NCI-H510A treated with DMSO at 0.1 percent for 48 hours (cell line): ENCODE results near the gene RASA2.

Source experiments
- DNase-seq: peaks from one replicate; lab custom pipeline; 2025; lab: John Stamatoyannopoulos, UW

Gene RASA2

DNA sequence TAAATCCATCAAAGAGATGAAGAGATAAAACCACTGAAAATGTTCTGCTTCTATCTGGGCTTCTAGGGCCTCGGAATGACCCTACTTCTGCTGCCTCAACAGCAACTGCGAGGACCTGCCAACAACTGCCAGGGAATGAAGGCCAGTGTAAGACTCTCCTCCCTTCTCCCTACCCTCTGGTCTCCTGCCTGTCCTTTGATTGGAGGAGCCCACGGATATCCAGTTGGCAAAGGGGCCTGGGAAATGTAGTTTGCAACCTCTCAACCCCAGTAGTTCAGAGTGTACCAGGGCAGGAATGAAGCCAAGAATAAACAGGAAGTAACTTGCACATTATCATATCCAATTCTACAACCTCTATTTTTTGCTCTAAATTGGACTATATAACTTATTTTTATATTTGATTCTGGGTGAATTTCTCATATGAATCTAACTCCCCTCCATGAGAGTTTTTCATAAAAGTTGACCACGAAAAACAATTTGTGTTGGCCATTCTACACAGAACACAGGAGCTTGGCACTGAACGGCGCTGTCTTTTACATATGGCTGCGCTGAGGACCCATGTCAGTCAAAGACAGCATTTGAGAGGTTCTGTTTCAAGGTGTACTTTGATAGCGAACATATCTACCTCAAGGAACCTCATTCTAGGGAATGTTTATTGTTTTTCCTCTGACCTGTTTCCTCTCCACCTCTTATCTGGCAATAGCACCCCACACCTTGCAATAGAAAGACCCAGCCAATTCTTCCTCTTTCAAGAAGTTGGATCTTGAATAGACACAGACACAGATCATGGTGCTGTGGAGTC is 160.1 kb downstream of the RASA2 start:
- peak; percentile 32 for DNase-seq

DNA sequence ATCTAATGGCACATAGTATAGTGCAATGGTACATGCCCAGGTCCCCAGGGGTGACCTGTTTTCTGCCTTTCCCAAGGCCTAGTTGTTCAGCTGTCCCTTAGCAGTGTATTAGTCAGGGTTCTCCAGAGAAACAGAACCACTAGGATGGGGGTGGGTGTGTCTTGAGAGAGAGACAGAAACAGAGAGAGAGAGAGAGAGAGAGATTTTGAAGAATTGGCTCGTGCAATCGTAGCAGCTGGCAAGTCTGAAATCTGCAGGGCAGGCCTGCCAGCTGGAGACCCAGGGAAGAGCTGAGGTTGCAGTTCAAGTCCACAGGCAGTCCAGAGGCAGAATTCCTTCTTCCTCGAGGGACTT is 160.7 kb downstream of the RASA2 start:
- no peak for DNase-seq

DNA sequence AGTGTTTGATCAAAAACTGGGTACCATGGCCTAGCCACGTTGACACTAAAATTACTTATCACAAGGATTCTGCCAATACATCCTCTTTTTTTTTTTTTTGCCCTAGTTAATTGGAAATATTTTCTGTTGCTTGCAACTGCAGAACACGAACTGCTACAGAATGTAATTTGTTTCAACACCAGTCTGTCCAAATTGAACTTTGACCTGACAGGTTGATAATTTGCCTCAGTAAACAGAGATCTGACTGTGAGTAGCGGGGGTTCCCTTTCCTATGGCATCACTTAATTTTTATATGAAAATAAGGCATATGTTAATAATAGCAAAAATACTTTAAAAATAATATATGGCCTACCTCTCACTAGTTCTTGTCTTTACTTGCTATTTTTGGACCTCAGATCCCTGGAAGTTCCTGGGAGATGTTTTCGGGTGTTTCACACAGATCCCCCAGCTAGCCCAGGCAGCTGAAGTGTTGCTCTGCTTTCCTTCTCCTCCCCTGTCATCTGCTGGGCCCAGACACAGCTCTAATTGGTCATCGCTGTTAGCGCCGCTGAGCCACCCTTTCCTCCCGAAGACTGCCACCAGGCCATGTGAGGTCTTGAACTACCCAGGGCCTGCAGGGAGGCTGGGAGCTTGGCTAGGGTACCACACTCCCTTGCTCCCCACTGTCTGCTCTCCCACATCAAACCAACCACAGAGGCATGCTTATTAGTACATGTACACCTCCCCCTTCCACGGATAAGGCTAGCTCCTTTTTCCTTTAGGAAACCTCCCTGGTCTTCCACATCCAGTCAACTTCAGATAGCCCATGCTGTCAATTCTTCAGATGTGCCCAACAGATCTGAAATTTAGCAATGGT is 161.5 kb downstream of the RASA2 start:
- no peak for DNase-seq

DNA sequence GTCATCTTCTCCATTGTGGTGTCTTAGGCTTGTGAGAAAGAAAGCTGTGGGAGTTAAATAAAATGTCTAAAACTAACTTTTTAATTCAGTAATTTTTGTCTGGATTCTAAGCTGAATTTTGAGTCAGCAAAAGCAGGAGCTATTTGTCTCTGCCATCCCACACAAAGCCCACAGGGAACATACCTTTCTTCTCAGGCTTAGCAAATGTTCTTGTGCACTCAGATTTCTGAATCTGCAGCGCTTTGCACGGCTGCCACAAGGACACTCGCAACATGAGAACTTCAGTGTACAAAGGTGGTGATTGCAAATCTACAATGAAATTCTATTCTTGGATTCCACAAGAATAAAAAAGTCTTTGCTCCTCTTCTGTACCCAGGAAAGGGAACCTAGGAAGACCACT is 163.0 kb downstream of the RASA2 start:
- DNase-seq = no peak

DNA sequence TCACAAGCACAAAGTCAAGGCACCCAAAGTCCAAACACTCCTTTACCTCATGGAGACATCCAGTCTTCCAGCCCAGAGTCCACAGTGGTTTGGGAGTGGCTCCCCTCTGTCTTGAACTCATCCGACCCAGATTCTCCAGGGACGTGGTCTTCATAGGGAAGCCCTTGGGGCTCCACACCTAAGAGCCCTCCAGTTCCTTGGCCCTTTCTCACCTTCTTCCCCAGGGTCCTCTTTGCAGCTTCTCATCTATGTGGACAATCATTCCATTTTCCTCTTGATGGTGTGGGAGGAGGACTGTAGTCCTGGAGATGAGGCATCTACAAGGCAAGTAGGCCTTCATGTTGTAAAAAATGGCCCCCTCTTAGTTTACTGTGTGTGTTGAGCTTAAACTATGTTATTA is 164.0 kb downstream of the RASA2 start:
- no peak for DNase-seq

DNA sequence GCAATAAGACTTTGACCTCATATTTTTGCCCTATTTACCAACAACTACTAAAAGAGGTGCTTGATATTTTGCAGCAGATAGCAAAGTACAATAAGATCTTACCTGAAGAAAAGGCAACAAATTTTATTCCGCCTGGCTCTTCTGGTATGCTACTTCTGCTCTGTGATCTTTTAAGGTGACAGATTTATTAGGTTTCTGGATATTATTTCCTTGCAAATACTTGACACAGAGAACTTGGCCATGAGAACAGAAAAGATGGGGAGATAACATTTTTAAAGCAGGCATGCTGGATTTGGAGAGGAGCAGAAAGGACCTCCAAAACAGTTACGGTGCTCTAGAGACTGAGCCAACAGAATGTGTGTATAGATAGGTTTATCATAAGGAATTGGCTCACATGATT is 164.6 kb downstream of the RASA2 start:
- no peak for DNase-seq

DNA sequence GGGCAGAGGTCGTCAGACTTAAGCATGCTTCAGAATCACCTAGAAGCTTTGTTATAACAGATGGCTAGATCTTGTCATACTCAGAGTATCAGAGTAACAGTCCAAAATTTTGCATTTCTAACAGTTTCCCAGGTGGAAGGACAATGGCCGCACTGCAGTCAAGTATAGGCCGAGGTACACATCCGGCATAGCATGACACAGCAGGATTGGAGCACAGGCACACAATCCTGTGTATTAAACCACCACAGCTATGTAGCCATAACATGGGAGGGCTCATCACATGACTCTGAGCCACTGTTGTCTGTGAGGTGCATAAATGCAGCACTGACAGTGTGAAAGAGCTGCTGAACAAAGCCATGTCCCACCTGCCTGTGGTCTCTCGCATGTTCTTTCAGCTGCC is 165.5 kb downstream of the RASA2 start:
- no peak for DNase-seq

DNA sequence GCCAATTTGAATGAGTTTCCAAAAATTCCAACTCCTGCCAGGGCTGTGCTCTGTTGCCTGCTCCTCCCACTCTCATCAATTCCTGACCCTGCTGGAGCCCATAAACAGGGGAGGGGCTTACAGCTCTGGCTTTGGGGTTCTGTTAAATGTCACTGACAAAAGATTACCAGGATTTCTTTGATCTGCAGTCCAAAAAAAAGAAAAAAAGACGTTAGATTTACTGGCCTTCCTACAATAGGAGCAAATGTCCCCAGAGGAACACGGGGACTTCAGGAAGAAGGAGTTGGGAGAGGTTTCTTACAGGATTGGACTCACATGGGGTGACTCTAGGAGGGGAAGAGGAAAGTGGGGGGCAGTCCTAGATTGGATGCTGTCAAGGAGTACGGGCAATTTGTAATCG is 167.0 kb downstream of the RASA2 start:
- no peak for DNase-seq

DNA sequence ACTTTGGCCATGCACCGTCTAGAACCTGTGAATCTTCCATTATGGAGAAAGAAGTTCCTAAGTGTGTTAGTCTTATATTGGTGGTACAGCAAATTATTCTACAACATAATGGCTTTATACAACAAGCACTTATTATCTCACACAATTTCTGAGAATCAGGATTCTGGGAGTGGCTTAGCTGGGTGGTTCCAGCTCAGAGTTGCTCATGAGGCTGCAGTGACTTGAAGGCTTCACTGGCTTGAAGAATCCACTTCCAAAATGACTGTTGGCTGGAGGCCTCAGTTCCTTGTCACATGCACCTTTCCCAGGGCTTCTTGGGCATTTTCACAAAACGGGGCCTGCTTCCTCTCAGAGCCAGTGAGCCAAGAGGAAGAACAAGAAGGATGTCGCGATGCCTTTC is 169.0 kb downstream of the RASA2 start:
- no peak for DNase-seq

DNA sequence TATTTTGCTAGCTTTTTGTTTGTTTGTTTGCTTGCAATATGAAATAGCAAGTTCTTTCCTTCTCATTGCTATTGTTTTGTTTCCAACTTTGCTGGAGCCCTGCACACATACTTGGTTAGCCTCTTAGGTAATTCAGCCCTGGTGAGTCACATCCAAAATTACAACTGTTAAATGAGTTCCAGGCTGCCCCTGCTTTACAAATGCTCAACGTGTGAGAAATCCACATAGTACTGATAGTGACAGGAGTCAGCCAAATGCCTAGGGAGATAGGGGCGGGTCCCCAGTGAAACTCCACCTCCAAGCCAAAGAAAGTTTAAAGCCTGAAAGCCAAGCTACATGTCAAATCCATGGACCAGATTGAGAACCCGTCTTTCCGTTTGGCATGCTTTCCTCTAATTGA is 169.9 kb downstream of the RASA2 start:
- DNase-seq = no peak

DNA sequence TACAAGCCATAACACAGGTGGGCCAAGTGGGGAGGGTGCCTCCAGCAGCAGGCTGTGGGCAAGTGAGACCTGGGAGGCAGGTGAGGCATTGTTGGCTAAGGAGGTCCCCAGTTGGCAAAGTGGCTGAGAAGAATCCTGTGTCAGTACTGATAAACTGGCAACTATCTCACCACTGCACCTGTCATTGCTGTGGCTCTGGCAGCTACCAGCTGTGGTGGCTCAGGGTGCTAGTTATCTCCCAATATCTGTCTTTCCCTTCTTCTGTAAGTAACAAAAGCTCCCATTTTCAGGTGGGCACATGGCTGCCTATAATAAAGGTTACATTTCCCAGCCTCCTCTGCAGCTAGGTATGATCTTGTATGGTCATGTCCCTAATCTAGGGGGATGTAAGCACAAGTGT is 170.7 kb downstream of the RASA2 start:
- no peak for DNase-seq

DNA sequence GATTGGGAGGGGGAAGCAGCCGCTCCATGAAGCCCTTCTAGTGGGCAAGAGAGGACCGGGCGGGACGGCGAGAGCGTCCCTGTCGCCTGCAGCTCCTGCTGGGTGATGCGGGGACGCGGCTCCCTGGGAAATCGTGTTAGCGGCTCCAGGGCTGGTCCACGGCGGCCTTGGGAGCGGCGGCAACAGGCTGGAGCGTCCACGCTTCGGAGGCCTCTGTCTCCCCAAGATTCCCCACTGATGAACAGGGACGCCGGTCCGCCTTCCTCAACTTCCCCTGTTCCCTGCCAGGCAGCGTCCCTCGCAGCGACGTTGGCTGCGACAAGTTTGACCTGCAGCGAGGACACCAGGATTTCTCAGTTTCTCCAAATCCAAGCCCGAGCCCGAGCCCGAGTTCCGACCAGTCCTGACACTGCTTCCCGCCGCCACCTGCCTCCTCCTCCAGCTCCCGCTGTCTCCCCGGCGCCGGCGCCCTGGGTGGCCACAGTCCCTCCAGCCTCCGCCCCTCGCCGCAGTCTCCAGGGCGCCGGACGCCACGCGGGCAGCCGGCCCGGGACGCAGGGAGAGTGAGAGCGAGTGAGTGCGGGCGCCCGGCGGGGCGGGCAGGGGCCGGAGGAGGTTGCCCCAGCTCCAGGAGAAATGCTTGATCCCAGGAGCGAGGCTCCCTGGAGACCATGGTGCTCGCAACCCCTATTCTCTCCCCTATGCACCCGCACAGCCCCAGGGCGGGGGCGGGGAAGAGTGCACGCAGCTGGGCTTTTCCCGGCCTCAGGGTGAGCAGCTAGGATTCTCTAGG is 173.2 kb downstream of the RASA2 start:
- peak; percentile 18 for DNase-seq

DNA sequence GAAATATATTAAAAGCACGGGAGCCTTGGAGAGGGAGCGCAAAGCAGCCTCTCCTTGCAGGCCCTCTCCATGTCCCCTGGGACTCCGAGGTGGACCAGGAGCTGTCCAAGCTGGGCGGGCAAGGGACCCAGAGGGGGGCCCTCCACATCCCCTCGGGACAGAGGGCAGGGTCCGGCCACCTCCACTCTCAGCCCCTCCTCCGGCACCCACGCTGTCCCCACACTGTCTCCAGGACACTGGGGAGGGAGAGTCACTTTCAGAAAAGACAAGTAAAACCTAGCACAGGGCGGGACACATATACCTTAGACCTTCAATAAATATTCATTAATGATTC is 173.8 kb downstream of the RASA2 start:
- no peak for DNase-seq

DNA sequence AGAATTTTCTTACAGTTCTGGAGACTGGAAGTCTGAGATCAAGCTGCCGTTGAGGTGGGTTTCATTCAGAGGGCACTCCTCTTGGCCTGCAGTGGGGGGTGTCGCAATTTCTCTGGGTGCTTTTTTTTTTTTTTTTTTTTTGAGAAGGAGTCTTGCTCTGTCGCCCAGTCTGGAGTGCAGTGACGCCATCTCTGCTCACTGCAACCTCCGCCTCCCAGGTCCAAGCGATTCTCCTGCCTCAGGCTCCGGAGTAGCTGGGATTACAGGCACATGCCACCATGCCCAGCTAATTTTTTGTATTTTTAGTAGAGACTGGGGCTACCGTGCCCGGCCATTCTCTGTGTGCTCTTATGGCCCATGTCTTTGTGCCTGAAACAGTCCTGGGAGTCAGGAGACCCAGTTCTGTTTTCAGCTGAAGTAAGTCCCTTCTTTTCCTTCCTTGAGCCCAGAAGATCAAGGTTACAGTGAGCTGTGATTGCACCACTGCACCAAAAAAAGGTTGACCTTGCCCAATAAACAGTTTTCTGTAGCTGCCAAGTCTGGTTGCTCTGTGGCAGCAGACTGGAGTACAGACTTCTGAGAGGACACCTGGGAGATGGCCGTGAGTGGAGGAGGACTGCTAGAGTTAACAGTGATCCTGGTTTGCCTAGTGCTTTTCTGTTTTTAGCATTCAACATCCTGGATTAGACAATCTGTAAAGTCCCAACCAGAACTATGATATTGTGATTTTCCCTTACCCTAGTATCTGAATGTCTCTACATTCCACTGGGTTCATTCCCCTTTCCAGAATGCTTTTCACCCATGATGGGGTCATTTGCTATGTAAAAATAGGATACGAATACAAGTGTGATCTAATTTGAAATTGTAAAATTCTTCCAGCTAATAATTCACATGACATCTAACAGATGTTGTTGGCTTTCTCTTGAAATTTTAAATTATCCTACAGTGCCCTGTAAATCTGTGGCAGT is 174.7 kb downstream of the RASA2 start:
- DNase-seq = no peak

DNA sequence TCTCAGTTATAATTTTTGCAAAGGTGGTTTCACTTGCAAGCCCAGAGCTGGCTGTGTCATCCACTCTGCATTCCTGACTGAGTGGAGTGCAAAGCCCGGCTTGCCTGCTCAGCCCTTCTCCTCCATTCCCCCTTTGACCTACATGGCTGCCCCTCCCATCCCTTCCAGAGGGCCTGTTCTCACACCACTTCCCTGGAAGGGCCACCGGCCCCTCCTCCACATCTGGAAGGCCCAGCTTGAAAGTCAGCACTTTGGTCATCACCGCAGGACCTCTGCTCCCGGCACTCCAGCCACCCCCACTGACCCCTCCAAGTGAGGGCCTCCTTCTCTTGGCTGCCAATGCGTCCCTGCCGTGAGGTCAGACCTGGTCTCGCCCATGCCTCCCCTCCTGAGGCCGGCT is 177.2 kb downstream of the RASA2 start:
- no peak for DNase-seq
